K562 (cell line): ENCODE measurements around the gene RHEBL1. TPM values are rescaled to one million over a fixed set of nuclear protein-coding genes. Genes with fewer than 3 reads are reported as not detected.

ENCODE experiments used
- ARID2 ChIP-seq: fragments of 450-650 bp; IDR thresholded peaks from 2 replicates; pipeline ENCODE4 v1.6.1; 2017; ENCODE audit warnings: antibody characterized with exemption, mild to moderate bottlenecking
- CHD2 ChIP-seq: IDR thresholded peaks from 2 replicates; pipeline ENCODE4 v1.6.1; 2011; ENCODE audit warnings: low read depth, low read length
- GTF2F1 ChIP-seq: IDR thresholded peaks from 2 replicates; pipeline ENCODE4 v1.6.1; 2011; ENCODE audit warnings: low read depth, low read length, improper control_type of control experiment
- KAT8 ChIP-seq: fragments of 450-650 bp; IDR thresholded peaks from 2 replicates; pipeline ENCODE4 v1.6.1; 2016; ENCODE audit warnings: low read depth, mild to moderate bottlenecking
- KLF13 ChIP-seq: fragments of 450-650 bp; IDR thresholded peaks from 2 replicates; pipeline ENCODE4 v1.6.1; 2016; ENCODE audit warnings: missing genetic modification characterization, low read depth, mild to moderate bottlenecking, missing compliant biosample characterization, moderate library complexity, borderline replicate concordance
- NFIC ChIP-seq: fragments of 450-650 bp; IDR thresholded peaks from 2 replicates; pipeline ENCODE4 v1.6.1; 2017; ENCODE audit warnings: mild to moderate bottlenecking, inconsistent platforms
- NONO ChIP-seq, 2 experiments: fragments of 200-400 bp in 1 of 2; fragments of 450-650 bp in 1 of 2; formaldehyde crosslinking in 1 of 2; IDR thresholded peaks; 2 replicates each; pipeline ENCODE4 v1.6.1; 2017; ENCODE audit warnings: low read depth in 2 of 2, mild to moderate bottlenecking in 2 of 2, moderate library complexity in 2 of 2, low read length in 1 of 2
- PML ChIP-seq: IDR thresholded peaks from 2 replicates; pipeline ENCODE4 v1.6.1; 2012; ENCODE audit warnings: low read length, inconsistent platforms
- RBM17 ChIP-seq: fragments of 200-400 bp; formaldehyde crosslinking; IDR thresholded peaks from 2 replicates; pipeline ENCODE4 v1.6.1; 2017; ENCODE audit warnings: low read depth, mild to moderate bottlenecking, low read length, borderline replicate concordance
- RCOR1 ChIP-seq, 2 experiments: IDR thresholded peaks; 2 replicates each; pipeline ENCODE4 v1.6.1; 2012; ENCODE audit warnings: low read depth in 2 of 2, low read length in 2 of 2, borderline replicate concordance in 1 of 2, improper control_type of control experiment in 1 of 2
- XRCC5 ChIP-seq: fragments of 200-400 bp; formaldehyde crosslinking; IDR thresholded peaks from 2 replicates; pipeline ENCODE4 v1.6.1; 2017; ENCODE audit warnings: low read depth, mild to moderate bottlenecking, low read length
- ZBTB7A ChIP-seq: IDR thresholded peaks from 2 replicates; pipeline ENCODE4 v1.6.1; 2011; ENCODE audit warnings: low read depth, mild to moderate bottlenecking, low read length, moderate library complexity, borderline replicate concordance; ENCODE audit not compliant: control insufficient read depth
- polyA plus RNA-seq, 8 experiments: library from polyadenylated mRNA; depleted of rRNA in 4 of 8; stranded (reverse) in 5 of 8; unstranded in 3 of 8; fragments of >200 nt; fragmentation: Nextera tagmentation in 2 of 8; fragmentation: Illumina TruSeq in 1 of 8; extraction: Ambion mirVana in 2 of 8; extraction: Trizol in 1 of 8; gene quantifications; 2 replicates each; pipeline versions ENCODE4 v1.2.1 to v1.2.3, GENCODE V29; 2011 to 2014; ENCODE audit warnings: inconsistent platforms in 1 of 8, missing spikeins in 1 of 8
- total RNA-seq, 7 experiments: library from RNA; depleted of rRNA in 6 of 7; stranded (reverse); fragments of >200 nt in 6 of 7; fragmentation: Illumina TruSeq in 2 of 7; extraction: Trizol in 2 of 7; gene quantifications; 2 replicates each; pipeline versions ENCODE4 v1.2.1 to v1.2.3, GENCODE V29; 2011 to 2021; ENCODE audit warnings: low replicate concordance in 1 of 7
- TF ChIP-seq, protein P1 (sequence below): sonication (generic); formaldehyde crosslinking; IDR thresholded peaks from 2 replicates; pipeline ENCODE4 v1.8.0; 2023; ENCODE audit warnings: mild to moderate bottlenecking, missing genetic modification reagents
- TF ChIP-seq, protein P2 (sequence below): fragments of 450-650 bp; IDR thresholded peaks from 2 replicates; pipeline ENCODE4 v1.6.1; 2018; ENCODE audit warnings: mild to moderate bottlenecking, low read depth; ENCODE audit not compliant: partially characterized antibody
- TF ChIP-seq, protein P3 (sequence below), 2 experiments: IDR thresholded peaks; 2 replicates each; pipeline ENCODE4 v1.6.1; 2012; ENCODE audit warnings: improper control_type of control experiment in 2 of 2, low read depth in 2 of 2, low read length in 2 of 2, borderline replicate concordance in 1 of 2
- TF ChIP-seq, protein P4 (sequence below), 2 experiments: fragments of 450-650 bp; IDR thresholded peaks; 2 replicates each; pipeline ENCODE4 v1.6.1; 2016

RHEBL1 gene
- total and polyA plus RNA-seq, 9 of the 15 experiments (the other 6 are each of a cell fraction or from before 2014, with no cell fraction given), result 4.3 to 36.1 (median 8.2) TPM

DNA sequence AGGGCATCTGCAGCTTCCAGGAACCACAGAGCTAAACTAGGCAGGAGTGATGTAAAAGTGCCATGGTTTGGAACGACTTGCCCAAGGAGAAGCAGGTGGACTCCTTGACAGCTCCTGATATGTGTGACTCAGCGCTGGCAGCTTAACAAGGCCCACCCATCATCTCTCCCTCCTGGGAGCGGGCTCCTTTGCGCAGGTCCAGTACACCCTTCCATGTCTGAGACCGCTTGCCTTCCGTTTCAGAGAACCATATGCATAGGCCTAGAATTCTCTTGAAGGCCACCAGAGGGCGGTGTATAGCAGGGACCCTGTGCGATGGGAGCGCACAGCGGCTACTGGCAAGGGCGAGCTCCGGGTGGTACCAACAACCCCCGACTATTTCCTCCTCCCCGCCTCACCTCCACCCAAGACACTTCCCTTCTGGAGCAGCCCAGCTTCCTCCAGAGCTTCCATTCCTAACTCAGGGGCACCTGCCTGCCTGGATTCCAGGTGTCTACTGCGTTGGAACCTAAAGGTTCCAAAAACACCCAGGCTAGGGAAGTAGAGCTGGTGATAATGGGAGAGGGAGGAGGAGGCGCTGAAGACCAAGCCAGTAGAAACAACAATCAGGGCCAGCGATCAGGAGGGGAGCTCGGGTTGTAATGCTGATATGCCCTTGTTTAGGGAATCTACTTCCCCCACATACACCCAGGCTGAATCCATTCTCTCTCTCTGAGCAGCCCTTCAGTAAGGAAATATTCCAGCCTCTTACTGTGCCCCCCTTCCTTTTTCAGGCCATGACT lies 18.6 kb upstream of the RHEBL1 start (continued):
- TF ChIP-seq, protein P1, sequence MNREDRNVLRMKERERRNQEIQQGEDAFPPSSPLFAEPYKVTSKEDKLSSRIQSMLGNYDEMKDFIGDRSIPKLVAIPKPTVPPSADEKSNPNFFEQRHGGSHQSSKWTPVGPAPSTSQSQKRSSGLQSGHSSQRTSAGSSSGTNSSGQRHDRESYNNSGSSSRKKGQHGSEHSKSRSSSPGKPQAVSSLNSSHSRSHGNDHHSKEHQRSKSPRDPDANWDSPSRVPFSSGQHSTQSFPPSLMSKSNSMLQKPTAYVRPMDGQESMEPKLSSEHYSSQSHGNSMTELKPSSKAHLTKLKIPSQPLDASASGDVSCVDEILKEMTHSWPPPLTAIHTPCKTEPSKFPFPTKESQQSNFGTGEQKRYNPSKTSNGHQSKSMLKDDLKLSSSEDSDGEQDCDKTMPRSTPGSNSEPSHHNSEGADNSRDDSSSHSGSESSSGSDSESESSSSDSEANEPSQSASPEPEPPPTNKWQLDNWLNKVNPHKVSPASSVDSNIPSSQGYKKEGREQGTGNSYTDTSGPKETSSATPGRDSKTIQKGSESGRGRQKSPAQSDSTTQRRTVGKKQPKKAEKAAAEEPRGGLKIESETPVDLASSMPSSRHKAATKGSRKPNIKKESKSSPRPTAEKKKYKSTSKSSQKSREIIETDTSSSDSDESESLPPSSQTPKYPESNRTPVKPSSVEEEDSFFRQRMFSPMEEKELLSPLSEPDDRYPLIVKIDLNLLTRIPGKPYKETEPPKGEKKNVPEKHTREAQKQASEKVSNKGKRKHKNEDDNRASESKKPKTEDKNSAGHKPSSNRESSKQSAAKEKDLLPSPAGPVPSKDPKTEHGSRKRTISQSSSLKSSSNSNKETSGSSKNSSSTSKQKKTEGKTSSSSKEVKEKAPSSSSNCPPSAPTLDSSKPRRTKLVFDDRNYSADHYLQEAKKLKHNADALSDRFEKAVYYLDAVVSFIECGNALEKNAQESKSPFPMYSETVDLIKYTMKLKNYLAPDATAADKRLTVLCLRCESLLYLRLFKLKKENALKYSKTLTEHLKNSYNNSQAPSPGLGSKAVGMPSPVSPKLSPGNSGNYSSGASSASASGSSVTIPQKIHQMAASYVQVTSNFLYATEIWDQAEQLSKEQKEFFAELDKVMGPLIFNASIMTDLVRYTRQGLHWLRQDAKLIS (CRISPR knock-in tag), result 0 out of 2 replicates have a peak, but pooled peaks have one; percentile 24
- TF ChIP-seq XRCC5, result peak; percentile 91; the same call in 1 of the 2 replicates
- no peak for TF ChIP-seq CHD2
- peak in 1 of 2 experiments; percentile 12; a peak in 1 of 4 replicates for TF ChIP-seq NONO (IDR thresholded peaks at IDR 0.05; ENCODE audit: low read depth in 2 of 2, low read length in 1 of 2)
- peak; percentile 38; the same call in 1 of the 2 replicates for TF ChIP-seq ZBTB7A
- peak; percentile 49 for TF ChIP-seq NFIC
- 0 out of 2 replicates have a peak, but pooled peaks have one; percentile 40 for TF ChIP-seq KLF13 (tag)
- TF ChIP-seq RBM17, result no peak
- 0 out of 2 replicates have a peak, but pooled peaks have one; percentile 54 for TF ChIP-seq GTF2F1
- TF ChIP-seq PML, result no peak
- TF ChIP-seq ARID2, result no peak; the same call in 1 of the 2 replicates
- TF ChIP-seq, protein P2, sequence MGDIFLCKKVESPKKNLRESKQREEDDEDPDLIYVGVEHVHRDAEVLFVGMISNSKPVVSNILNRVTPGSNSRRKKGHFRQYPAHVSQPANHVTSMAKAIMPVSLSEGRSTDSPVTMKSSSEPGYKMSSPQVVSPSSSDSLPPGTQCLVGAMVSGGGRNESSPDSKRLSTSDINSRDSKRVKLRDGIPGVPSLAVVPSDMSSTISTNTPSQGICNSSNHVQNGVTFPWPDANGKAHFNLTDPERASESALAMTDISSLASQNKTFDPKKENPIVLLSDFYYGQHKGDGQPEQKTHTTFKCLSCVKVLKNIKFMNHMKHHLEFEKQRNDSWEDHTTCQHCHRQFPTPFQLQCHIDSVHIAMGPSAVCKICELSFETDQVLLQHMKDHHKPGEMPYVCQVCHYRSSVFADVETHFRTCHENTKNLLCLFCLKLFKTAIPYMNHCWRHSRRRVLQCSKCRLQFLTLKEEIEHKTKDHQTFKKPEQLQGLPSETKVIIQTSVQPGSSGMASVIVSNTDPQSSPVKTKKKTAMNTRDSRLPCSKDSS, result no peak
- TF ChIP-seq, protein P3, sequence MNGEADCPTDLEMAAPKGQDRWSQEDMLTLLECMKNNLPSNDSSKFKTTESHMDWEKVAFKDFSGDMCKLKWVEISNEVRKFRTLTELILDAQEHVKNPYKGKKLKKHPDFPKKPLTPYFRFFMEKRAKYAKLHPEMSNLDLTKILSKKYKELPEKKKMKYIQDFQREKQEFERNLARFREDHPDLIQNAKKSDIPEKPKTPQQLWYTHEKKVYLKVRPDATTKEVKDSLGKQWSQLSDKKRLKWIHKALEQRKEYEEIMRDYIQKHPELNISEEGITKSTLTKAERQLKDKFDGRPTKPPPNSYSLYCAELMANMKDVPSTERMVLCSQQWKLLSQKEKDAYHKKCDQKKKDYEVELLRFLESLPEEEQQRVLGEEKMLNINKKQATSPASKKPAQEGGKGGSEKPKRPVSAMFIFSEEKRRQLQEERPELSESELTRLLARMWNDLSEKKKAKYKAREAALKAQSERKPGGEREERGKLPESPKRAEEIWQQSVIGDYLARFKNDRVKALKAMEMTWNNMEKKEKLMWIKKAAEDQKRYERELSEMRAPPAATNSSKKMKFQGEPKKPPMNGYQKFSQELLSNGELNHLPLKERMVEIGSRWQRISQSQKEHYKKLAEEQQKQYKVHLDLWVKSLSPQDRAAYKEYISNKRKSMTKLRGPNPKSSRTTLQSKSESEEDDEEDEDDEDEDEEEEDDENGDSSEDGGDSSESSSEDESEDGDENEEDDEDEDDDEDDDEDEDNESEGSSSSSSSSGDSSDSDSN (IDR thresholded peaks at IDR 0.05; ENCODE audit: borderline replicate concordance in 1 of 2, low read depth in 2 of 2, low read length in 2 of 2), result peak in 1 of 2 experiments; percentile 77; a peak in 1 of 4 replicates
- TF ChIP-seq, protein P4, sequence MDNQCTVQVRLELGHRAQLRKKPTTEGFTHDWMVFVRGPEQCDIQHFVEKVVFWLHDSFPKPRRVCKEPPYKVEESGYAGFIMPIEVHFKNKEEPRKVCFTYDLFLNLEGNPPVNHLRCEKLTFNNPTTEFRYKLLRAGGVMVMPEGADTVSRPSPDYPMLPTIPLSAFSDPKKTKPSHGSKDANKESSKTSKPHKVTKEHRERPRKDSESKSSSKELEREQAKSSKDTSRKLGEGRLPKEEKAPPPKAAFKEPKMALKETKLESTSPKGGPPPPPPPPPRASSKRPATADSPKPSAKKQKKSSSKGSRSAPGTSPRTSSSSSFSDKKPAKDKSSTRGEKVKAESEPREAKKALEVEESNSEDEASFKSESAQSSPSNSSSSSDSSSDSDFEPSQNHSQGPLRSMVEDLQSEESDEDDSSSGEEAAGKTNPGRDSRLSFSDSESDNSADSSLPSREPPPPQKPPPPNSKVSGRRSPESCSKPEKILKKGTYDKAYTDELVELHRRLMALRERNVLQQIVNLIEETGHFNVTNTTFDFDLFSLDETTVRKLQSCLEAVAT (IDR thresholded peaks at IDR 0.05), result 0 out of 4 replicates have a peak, but pooled peaks of 1 of the 2 experiments have one; percentile 39
- TF ChIP-seq KAT8, result no peak
- peak in 1 of 2 experiments; percentile 21; a peak in 3 of 4 replicates for TF ChIP-seq RCOR1 (IDR thresholded peaks at IDR 0.05; ENCODE audit: borderline replicate concordance in 1 of 2, low read depth in 2 of 2, low read length in 2 of 2)
